Bronchial epithelial cell (primary cell): ENCODE measurements around the gene BABAM2. TPM values are rescaled to one million over a fixed set of nuclear protein-coding genes. Genes with fewer than 3 reads are reported as not detected.
A peak's percentile ranks its signal among the peaks of the same experiment; 100 is the strongest.

Source experiments
- DNase-seq: peaks from one replicate; pipeline ENCODE4 v3.0.0-alpha.2; 2010; ENCODE audit warnings: low read depth
- FAIRE-seq: peaks from 2 replicates; lab custom pipeline; 2011; peaks lifted over from hg19 to GRCh38; lab: Jason Lieb, UNC
- H3K27me3 ChIP-seq: 2 replicates; pipeline ENCODE4 v1.5.1; 2011; ENCODE audit warnings: low read length; ENCODE audit not compliant: control insufficient read depth, insufficient read depth
- H3K36me3 ChIP-seq: 2 replicates; pipeline ENCODE4 v1.5.1; 2011; ENCODE audit warnings: low read length; ENCODE audit not compliant: control insufficient read depth, insufficient read depth
- H3K4me3 ChIP-seq: 2 replicates; pipeline ENCODE4 v1.5.1; 2011; ENCODE audit warnings: mild to moderate bottlenecking, low read depth, low read length, control low read depth
- CTCF ChIP-seq: IDR thresholded peaks from 2 replicates; pipeline ENCODE4 v1.5.1; 2011; ENCODE audit warnings: mild to moderate bottlenecking, moderate library complexity, low read length, control low read depth, inconsistent platforms; ENCODE audit not compliant: insufficient read depth, severe bottlenecking
- total RNA-seq: library from RNA; depleted of rRNA; stranded (reverse); fragments of >200 nt; gene quantifications from 2 replicates; pipeline ENCODE4 v1.2.1, GENCODE V29; 2014

BABAM2 gene
- total RNA-seq, 1 donor from 2014 or later: 8.4 TPM

DNA sequence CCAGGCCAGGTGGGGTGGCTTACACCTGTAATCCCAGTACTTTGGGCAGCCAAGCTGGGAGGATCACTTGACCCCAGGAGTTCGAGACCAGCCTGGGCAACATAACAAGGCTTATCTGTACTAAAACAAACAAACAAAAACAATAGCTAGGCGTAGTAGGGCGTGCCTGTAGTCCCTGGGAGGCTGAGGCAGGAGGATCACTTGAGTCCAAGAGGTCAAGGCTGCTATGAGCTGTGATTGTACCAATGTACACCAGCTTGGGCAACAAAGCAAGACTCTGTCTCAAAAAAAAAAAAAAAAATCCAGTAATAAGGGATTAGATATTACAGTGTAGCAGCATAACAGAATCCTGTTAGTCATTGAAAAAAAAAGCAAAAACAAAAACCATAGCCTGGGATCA lies 279.0 kb downstream of the BABAM2 start:
- no peak overlapping the region for H3K4me3 ChIP-seq
- DNase-seq: no peak
- no peak for FAIRE-seq
- H3K36me3 ChIP-seq: no peaks in the 10 kb centered on the region
- no peak for TF ChIP-seq CTCF
- H3K27me3 ChIP-seq: no peaks in the 10 kb centered on the region

- Histone ChIP-seq H3K4me3 (no peak overlapping the region), H3K36me3 (no peaks in the 10 kb centered on the region), H3K27me3 (no peaks in the 10 kb centered on the region)
- FAIRE-seq: no peak
- no peak for TF ChIP-seq CTCF
- DNase-seq: peak; percentile 98
Observed at GRCh38 chr2:28172114-28172898, 281.8 kb downstream of the BABAM2 start.

- Histone ChIP-seq H3K27me3 (no peaks in the 10 kb centered on the region), H3K4me3 (no peak overlapping the region), H3K36me3 (no peaks in the 10 kb centered on the region)
- no peak for DNase-seq
- TF ChIP-seq CTCF: no peak
- no peak for FAIRE-seq
Observed at GRCh38 chr2:28173377-28173776, 282.8 kb downstream of the BABAM2 start.

DNA sequence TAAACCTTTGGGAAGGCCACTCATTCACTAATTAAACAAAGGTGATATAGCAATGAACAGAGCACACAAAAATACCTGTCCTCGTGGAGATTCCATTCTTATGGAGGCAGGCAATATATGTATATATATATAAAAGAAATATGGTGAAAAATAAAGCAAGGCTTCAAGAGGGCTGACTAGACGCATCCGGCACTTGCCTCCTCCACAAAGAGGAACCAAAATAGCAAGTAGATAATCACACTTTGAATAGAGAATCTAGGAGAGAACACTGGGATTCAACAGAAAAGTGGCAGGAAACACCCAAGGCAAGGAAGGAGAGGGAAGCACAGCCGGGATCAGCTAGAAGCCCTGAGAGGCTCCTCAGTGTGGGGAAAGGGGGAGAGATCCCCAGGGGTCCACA lies 283.7 kb downstream of the BABAM2 start:
- H3K4me3 ChIP-seq: no peak overlapping the region
- no peak for DNase-seq
- FAIRE-seq: no peak
- H3K36me3 ChIP-seq: no peaks in the 10 kb centered on the region
- TF ChIP-seq CTCF: no peak
- no peaks in the 10 kb centered on the region for H3K27me3 ChIP-seq

GRCh38 chr2:28175028-28175427 lies 284.5 kb downstream of the BABAM2 start:
- DNase-seq (no peak), FAIRE-seq (no peak)
- TF ChIP-seq CTCF: no peak
- Histone ChIP-seq H3K36me3 (no peaks in the 10 kb centered on the region), H3K27me3 (no peaks in the 10 kb centered on the region), H3K4me3 (no peak overlapping the region)

GRCh38 chr2:28178946-28179345 lies 288.4 kb downstream of the BABAM2 start:
- FAIRE-seq (no peak), DNase-seq (no peak)
- H3K27me3 ChIP-seq: no peaks in the 10 kb centered on the region
- H3K4me3 ChIP-seq: no peak overlapping the region
- TF ChIP-seq CTCF: no peak
- H3K36me3 ChIP-seq: no peaks in the 10 kb centered on the region
